Gastroesophageal sphincter (tissue), 3 donors: ENCODE results near the gene ABHD1.

Experiments
- CTCF ChIP-seq, 4 experiments: fragments of 200-600 bp in 2 of 4; fragments of 450-650 bp in 2 of 4; sonication (generic) in 1 of 4; IDR thresholded peaks; one replicate each; pipeline ENCODE4 v1.5.1; 2017 to 2019; ENCODE audit warnings: antibody characterized with exemption in 4 of 4, mild to moderate bottlenecking in 2 of 4, moderate library complexity in 2 of 4
- EP300 ChIP-seq: sonication (generic); formaldehyde crosslinking; IDR thresholded peaks from one replicate; pipeline ENCODE4 v1.6.1; 2017; ENCODE audit warnings: antibody characterized with exemption, mild to moderate bottlenecking
- POLR2A ChIP-seq, 2 donors: fragments of 450-650 bp; IDR thresholded peaks; one replicate each; pipeline ENCODE4 v1.6.1; 2017; ENCODE audit warnings: antibody characterized with exemption in 2 of 2, mild to moderate bottlenecking in 2 of 2, moderate library complexity in 1 of 2

- TF ChIP-seq CTCF (IDR thresholded peaks at IDR 0.05) (no peak), EP300 (no peak), POLR2A (IDR thresholded peaks at IDR 0.05) (no peak)
Observed at GRCh38 chr2:27139310-27139709, 15.7 kb downstream of the ABHD1 start, which contains the start of gene PRR30.
